ENCODE results near the gene SNED1.

Gene SNED1

DNA sequence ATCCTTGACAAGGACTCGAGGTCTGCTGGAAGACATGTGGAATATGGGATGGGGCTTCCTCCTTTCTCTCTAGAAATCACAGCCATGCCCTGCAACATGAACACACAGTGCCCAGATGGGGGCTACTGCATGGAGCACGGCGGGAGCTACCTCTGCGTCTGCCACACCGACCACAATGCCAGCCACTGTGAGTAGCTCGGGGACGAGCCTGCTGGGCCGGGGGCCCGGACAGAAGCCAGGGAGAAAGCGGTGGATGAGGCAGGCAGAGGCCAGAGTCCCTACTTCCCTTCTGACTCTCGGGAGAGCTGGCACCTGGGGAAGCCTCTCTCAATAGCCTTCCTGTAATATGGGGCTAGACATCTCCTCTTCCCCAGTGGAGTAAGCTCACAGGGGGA is 50.5 kb downstream of the SNED1 start:
- DNase-seq (ENCODE audit: low spot score), result no peak

DNA sequence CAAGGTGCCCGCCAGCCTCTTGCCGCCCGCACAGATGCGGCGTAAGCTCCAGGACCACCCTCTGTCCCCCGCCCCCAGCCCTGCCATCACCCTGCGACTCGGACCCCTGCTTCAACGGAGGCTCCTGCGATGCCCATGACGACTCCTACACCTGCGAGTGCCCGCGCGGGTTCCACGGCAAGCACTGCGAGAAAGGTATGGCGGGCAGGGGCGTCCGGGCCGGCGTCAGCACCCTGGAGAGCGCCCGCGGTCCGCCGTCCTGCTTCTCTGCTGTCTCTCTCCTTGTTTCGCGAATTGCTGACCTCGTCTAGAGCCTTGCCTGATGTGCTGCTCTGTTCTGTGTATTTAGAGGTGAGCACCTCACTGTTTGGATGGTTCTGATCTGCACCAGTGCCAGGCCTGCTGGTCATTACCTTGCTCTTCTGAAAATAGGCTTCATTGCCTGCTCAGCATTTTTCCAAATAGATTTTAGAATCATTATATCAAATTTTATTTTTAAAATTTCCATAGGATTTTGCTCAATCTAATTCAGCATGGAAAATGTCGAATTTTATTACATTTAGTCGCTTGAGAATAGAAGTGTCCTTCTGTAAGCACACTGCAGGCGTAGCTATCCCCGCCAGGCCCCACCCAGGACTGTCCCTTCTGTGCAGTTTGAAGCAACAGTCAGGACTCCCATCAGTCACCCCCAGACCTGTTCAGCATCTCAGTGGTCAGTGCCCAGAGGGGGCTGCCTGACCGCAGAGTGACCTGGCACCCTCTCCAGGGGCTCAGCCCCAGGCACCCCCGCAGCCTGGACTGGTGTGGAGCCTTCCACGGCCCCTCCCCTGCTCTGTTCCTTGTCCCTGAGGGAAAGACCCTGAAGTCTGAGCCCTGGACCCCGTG is 51.6 kb downstream of the SNED1 start:
- no peak for DNase-seq (ENCODE audit: low spot score)

DNA sequence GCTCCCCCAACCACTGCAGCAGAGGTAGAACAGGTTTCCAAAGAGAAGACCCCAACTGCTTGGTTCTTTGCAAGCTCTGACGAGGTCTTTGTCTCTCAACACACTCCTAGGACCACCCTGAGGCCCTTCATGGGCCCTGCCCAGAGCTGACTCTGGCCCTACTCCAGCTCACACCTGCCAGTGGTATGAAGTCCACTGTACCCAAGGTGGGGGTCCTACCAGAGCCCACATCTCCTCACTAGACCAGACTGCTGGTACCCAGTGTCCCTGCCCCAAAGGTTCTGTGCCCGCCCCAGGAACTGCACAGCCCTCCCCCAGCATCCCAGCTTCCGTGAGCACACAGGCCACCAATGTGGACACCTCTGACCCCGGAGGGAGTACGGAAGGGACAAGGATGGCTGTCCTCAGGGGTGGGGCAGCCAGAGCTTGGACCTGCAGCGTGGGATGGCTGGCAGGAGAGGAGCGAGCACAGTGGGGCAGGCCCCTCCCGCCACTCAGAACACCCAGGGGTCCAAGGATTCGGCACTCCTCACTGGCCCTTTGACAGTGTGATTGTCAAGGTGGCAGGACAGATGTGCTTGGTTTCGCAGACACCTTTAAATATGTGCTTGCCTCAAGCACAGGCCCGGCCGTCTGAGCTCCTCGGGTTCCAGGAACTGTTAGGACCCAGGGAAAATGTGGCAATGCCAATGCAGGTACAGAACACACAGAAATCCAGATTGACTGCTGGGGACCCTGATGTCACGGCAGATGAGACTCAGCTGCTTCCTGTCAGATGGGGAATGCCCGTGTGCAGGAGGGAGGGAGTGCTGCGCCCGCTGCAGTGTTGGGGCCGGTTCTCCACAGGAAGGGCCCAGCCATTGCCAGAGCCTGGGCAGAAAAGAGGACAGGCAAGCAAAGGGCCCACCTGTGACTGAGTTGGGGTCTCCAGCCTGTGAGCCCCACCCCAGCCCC is 52.5 kb downstream of the SNED1 start:
- no peak for DNase-seq (ENCODE audit: low spot score)

DNA sequence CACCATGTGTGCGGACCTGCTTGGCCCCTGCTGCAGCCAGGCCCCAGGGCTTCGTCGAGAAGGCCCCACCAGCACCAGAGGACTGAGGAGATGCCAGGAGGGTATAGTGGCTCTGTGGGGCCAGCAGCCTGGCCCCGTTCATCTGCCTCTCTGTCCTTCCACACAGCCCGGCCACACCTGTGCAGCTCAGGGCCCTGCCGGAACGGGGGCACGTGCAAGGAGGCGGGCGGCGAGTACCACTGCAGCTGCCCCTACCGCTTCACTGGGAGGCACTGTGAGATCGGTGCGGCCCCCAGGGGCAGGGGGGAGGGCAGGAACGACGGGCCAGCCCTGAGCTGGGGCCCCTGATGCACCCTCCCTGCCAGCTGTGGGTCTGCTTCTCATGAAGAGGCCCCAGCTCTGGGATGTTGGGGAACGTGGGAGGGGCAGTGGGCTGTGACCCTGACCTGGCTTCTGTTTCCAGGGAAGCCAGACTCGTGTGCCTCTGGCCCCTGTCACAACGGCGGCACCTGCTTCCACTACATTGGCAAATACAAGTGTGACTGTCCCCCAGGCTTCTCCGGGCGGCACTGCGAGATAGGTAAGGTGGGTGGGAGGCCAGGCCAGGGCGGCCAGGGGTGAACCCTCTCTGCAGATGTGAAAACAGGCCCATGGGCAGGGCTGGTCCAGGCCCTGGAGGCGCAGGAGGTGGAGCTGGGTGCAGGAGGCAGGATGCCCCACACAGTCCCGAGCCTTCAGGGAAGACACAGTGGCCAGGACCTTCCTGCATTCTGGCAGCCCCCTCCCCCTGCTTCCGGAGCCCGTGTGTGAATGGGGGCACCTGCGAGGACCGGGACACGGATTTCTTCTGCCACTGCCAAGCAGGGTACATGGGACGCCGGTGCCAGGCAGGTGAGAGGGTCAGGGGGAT is 53.4 kb downstream of the SNED1 start:
- DNase-seq (ENCODE audit: low spot score), result no peak

DNA sequence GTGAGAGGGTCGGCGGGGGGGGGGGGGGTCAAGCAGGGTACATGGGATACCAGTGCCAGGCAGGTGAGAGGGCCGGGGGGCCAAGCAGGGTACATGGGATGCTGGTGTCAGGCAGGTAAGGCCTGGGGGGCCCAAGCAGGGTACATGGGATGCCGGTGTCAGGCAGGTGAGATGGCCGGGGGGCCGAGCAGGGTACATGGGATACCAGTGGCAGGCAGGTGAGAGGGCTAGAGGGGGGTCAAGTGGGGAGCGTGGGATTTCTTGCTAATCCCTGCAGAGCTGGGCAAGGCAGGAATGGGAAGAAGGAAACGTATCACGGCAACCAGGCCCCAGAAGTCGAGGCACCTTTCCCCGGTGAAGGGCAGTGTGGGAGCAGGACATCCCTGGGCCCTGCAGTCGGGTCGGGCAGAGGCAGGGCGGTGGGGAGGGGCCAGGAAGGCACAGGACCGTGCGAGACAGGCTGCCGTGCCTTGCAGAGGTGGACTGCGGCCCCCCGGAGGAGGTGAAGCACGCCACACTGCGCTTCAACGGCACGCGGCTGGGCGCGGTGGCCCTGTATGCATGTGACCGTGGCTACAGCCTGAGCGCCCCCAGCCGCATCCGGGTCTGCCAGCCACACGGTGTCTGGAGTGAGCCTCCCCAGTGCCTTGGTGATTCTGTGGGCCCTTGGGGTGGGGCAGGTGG is 54.4 kb downstream of the SNED1 start:
- DNase-seq (ENCODE audit: low spot score), result no peak

GRCh38 chr2:241053576-241054251 is 55.3 kb downstream of the SNED1 start:
- no peak for DNase-seq (ENCODE audit: low spot score)

DNA sequence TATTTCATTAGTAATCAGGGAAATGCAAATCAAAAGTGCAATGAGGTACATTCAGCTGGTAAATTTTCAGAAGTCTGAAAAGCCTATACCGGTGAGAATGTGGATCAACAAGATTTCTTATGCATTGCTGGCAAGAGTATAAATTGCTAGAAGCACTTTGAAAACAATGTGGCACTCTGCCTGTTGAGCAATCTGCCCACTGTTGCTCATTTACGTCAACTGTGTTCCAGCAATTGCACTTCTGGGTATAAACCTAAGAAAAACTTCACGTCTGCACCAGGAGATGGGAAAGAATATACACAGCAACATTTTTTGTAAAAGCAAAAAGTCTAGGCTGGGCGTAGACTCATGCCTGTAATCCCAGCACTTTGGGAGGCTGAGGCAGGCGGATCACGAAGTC is 62.9 kb downstream of the SNED1 start:
- no peak for DNase-seq (ENCODE audit: low spot score)

DNA sequence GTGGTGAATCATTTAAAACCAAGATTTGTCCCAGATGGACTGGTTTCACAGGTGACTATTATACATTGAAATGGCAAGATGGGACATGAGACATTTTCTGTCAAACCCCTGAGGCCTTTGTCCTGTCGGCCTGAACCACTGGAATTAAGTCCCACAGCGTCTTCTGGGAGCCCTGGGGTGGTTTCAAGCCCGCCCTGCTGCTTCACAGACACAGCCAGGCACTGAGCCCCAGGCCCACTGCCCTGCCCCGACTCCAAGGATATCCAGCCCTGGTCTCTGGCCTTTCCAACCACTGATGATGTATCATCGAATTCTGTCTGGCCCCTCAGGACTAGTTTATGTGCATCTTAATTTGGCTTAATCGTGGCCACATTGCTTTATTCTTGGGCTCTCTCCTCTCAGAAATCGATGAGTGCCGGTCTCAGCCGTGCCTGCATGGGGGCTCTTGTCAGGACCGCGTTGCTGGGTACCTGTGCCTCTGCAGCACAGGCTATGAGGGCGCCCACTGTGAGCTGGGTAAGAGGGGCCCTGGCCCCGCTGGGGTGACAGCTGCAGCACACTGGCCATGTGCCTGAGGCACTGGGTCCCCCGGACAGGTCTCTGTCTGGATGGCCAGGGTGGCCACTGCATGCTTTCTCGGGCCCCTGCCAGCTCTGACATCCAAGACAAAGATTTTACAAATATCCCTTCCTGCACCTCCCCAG is 64.1 kb downstream of the SNED1 start:
- DNase-seq (ENCODE audit: low spot score), result no peak

GRCh38 chr2:241063093-241063551 is 64.7 kb downstream of the SNED1 start:
- DNase-seq (ENCODE audit: low spot score), result no peak

- no peak for DNase-seq (ENCODE audit: low spot score)
These were observed 65.2 kb downstream of the SNED1 start for GRCh38 chr2:241063587-241063986.

- peak; percentile 55 for DNase-seq (ENCODE audit: low spot score)
These were observed 65.8 kb downstream of the SNED1 start for GRCh38 chr2:241064008-241064801.

- DNase-seq (ENCODE audit: low spot score), result no peak
These were observed 66.5 kb downstream of the SNED1 start for GRCh38 chr2:241064802-241065354.

- peak; percentile 28 for DNase-seq (ENCODE audit: low spot score)
These were observed 67.0 kb downstream of the SNED1 start for GRCh38 chr2:241065355-241065803.

GRCh38 chr2:241066171-241066892 is 67.9 kb downstream of the SNED1 start:
- no peak for DNase-seq (ENCODE audit: low spot score)

- no peak for DNase-seq (ENCODE audit: low spot score)
These were observed 68.5 kb downstream of the SNED1 start for GRCh38 chr2:241066893-241067341.

GRCh38 chr2:241067501-241068135 is 69.2 kb downstream of the SNED1 start:
- DNase-seq (ENCODE audit: low spot score), result no peak
